Transverse colon (tissue), 4 donors: ENCODE results near the gene CACNA2D4. TPM values are rescaled to one million over a fixed set of nuclear protein-coding genes. Genes with fewer than 3 reads are reported as not detected.

Experiments used
- DNase-seq: peaks from one replicate; pipeline ENCODE4 v3.0.0-alpha.2; 2019
- H3K27ac ChIP-seq, 4 donors: fragments of 200-600 bp; sonication (generic); 2 replicates each; pipeline ENCODE4 v1.5.1; 2016 to 2018; ENCODE audit warnings: inconsistent platforms in 4 of 4
- H3K27me3 ChIP-seq: fragments of 200-600 bp; sonication (generic); 2 replicates; pipeline ENCODE4 v1.5.1; 2017; ENCODE audit warnings: inconsistent platforms
- H3K36me3 ChIP-seq, 4 donors: fragments of 200-600 bp; sonication (generic); 2 replicates each; pipeline ENCODE4 v1.5.1; 2017 to 2019; ENCODE audit warnings: inconsistent platforms in 4 of 4
- H3K4me1 ChIP-seq, 4 donors: fragments of 200-600 bp; sonication (generic); 2 replicates each; pipeline ENCODE4 v1.5.1; 2017 to 2020; ENCODE audit warnings: inconsistent platforms in 4 of 4
- H3K4me3 ChIP-seq, 4 donors: fragments of 200-600 bp; sonication (generic); 1 replicate in 1 of 4; 2 replicates in 3 of 4; pipeline versions ENCODE4 v1.5.1 to v1.6.1; 2017 to 2019; ENCODE audit warnings: inconsistent platforms in 4 of 4
- H3K9me3 ChIP-seq, 2 donors: fragments of 200-600 bp; sonication (generic); 2 replicates each; pipeline ENCODE4 v1.5.1; 2017 to 2019; ENCODE audit warnings: inconsistent platforms in 2 of 2
- EP300 ChIP-seq: sonication (generic); formaldehyde crosslinking; IDR thresholded peaks from one replicate; pipeline ENCODE4 v1.6.1; 2017; ENCODE audit warnings: antibody characterized with exemption, low read depth
- POLR2A ChIP-seq: fragments of 450-650 bp; IDR thresholded peaks from one replicate; pipeline ENCODE4 v1.6.1; 2016; ENCODE audit warnings: antibody characterized with exemption, mild to moderate bottlenecking, moderate library complexity
- POLR2AphosphoS5 ChIP-seq, 3 donors: sonication (generic); formaldehyde crosslinking; IDR thresholded peaks; one replicate each; pipeline ENCODE4 v1.6.1; 2016; ENCODE audit warnings: antibody characterized with exemption in 3 of 3
- WGBS, 2 donors: methylation state at CpG; one replicate each; pipeline ENCODE4 v1.1.5; 2018; ENCODE audit warnings: low coverage in 1 of 2; 5-methylcytosine and 5-hydroxymethylcytosine counted together
- in situ Hi-C, 4 donors: fragments of 200-750 bp; cut with MboI; loops; one replicate each; pipeline versions ENCODE4 v1.15.0 to v1.15.1; 2017; ENCODE audit warnings: low sequenced_read_pairs in 3 of 4, low pct_ligation_motif_present in 1 of 4, low pct_unique_long_range_greater_than_20kb in 1 of 4
- intact Hi-C: fragments of 100-400 bp; cut with DNase I; formaldehyde crosslinking; loops from one replicate; pipeline ENCODE4 v1.15.1; 2023; ENCODE audit warnings: low total_unique reads
- total RNA-seq, 4 donors: library from RNA; depleted of rRNA; stranded (reverse); fragments of >200 nt; gene quantifications; one replicate each; pipeline ENCODE4 v1.1.0, GENCODE V29; 2016
- TF ChIP-seq, protein P1 (sequence below), 5 experiments: fragments of 200-600 bp in 3 of 5; fragments of 450-650 bp in 2 of 5; sonication (generic) in 3 of 5; IDR thresholded peaks; 1 replicate in 2 of 5; 2 replicates in 3 of 5; pipeline ENCODE4 v1.5.1; 2016 to 2017; ENCODE audit warnings: antibody characterized with exemption in 5 of 5, inconsistent platforms in 3 of 5, mild to moderate bottlenecking in 2 of 5, moderate library complexity in 1 of 5

Gene CACNA2D4
- total RNA-seq, 4 donors from 2014 or later: 6.5 to 22.8 (median 7.2) TPM; not detected in 1

DNA sequence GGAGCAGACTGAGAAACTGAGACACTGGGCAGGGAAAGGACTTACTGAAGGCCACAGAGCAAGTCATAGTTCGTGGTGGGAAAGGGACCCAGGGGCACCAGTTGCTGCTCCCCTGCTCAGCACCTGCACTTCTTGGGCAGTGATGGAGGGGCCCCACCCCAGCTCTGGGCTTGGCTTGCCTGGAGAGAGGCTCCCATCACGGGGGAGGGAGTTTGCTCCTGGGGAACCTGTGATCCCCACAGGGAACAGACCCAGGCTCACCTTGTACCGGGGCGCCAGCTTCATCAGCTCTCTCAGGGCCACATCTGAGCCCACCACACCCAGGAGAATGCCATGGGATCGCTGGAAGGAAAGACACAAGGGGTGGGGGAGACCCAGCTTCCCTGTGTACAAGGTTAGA is 39.8 kb downstream of the CACNA2D4 start:
- no peak for DNase-seq
- in situ Hi-C loops: no loop called here
- intact Hi-C loops: no loop called here

DNA sequence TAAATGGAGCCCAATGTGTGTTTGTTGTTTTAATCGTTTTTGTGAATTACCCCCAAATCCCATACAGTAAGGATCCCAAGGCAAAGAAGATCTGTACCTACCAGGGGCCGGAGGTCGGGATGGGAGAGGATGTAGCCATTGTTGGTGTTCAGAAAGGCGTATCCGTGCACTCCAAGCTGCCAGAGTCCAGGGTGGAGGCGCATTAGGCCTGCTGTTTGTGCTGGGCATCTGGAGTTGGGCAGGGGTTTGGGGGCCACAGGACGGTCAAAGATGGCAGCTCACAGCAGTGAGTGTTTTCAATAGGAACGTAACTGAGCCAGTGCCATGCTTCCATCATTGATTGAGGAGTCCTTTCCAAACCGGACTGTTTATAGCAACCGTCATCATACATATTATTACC is 40.2 kb downstream of the CACNA2D4 start:
- H3K27me3 ChIP-seq: no peaks in the 10 kb centered on the region
- no peaks in the 10 kb centered on the region for H3K4me1 ChIP-seq
- in situ Hi-C loops (no loop called here), intact Hi-C loops (no loop called here)
- no peaks in the 10 kb centered on the region for H3K36me3 ChIP-seq
- H3K27ac ChIP-seq: no peak overlapping the region
- H3K4me3 ChIP-seq: no peak overlapping the region
- no peaks in the 10 kb centered on the region for H3K9me3 ChIP-seq
- TF ChIP-seq POLR2AphosphoS5 (IDR thresholded peaks at IDR 0.05) (no peak), POLR2A (no peak), EP300 (no peak)
- TF ChIP-seq, protein P1, sequence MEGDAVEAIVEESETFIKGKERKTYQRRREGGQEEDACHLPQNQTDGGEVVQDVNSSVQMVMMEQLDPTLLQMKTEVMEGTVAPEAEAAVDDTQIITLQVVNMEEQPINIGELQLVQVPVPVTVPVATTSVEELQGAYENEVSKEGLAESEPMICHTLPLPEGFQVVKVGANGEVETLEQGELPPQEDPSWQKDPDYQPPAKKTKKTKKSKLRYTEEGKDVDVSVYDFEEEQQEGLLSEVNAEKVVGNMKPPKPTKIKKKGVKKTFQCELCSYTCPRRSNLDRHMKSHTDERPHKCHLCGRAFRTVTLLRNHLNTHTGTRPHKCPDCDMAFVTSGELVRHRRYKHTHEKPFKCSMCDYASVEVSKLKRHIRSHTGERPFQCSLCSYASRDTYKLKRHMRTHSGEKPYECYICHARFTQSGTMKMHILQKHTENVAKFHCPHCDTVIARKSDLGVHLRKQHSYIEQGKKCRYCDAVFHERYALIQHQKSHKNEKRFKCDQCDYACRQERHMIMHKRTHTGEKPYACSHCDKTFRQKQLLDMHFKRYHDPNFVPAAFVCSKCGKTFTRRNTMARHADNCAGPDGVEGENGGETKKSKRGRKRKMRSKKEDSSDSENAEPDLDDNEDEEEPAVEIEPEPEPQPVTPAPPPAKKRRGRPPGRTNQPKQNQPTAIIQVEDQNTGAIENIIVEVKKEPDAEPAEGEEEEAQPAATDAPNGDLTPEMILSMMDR (IDR thresholded peaks at IDR 0.05): no peak
- 83 to 90% methylated on average over 1 to 10 of the region's 10 CpGs for WGBS, 2 donors
- no peak for DNase-seq

More for the DNA sequence above, 39.8 kb downstream of the CACNA2D4 start:
- Histone ChIP-seq H3K27ac (no peak overlapping the region), H3K36me3 (no peaks in the 10 kb centered on the region), H3K27me3 (no peaks in the 10 kb centered on the region), H3K4me3 (no peak overlapping the region), H3K9me3 (no peaks in the 10 kb centered on the region), H3K4me1 (no peaks in the 10 kb centered on the region)
- 69% methylated on average over 5 of the region's 5 CpGs; no CpG with 5 or more reads in 1 of the 2 donors for WGBS, 2 donors
- TF ChIP-seq, protein P1 (IDR thresholded peaks at IDR 0.05): no peak
- no peak for TF ChIP-seq EP300
- TF ChIP-seq POLR2A: no peak
- no peak for TF ChIP-seq POLR2AphosphoS5 (IDR thresholded peaks at IDR 0.05)

DNA sequence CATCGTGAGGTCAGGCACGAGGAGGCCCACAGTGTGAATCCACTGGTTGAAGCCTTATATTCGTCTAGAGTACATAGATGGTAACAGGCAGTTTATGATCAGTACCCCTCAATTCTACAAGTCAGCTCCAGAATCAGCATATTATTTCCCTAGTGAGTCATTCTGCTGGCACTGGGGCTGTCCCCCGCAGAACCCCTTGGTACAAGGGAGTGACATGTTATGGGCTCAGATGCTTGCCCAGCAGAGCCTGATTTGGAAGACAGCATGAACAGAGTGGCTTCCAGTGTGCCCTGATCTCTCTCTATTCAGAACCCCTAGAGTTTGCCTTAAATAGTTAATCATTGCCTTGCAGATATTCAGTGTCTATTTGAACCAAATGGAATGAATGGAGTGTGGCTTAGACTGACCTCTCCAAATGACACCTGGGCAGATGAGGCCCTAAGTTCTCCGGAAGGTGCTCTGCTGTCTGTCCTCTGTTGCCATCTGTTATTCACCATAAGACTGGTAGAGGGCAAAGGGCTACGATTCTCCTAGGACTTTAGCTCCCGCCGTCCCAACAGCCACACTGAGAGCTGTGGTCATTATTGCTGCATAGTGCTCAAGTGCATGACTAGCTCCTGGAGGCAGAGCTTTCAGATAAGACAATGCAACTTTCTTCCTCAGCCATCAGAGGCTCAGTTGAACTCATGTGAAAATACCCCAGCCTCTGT is 41.1 kb downstream of the CACNA2D4 start:
- WGBS, 2 donors: 66 to 77% methylated on average over 4 to 8 of the region's 8 CpGs
- TF ChIP-seq, protein P1 (IDR thresholded peaks at IDR 0.05): no peak
- TF ChIP-seq EP300 (no peak), POLR2AphosphoS5 (IDR thresholded peaks at IDR 0.05) (no peak), POLR2A (no peak)
- H3K9me3 ChIP-seq: no peaks in the 10 kb centered on the region
- H3K4me1 ChIP-seq: no peaks in the 10 kb centered on the region
- intact Hi-C loops: no loop called here
- H3K4me3 ChIP-seq: no peak overlapping the region
- H3K36me3 ChIP-seq: no peaks in the 10 kb centered on the region
- no peak overlapping the region for H3K27ac ChIP-seq
- H3K27me3 ChIP-seq: no peaks in the 10 kb centered on the region
- in situ Hi-C loops: no loop called here
- DNase-seq: no peak

DNA sequence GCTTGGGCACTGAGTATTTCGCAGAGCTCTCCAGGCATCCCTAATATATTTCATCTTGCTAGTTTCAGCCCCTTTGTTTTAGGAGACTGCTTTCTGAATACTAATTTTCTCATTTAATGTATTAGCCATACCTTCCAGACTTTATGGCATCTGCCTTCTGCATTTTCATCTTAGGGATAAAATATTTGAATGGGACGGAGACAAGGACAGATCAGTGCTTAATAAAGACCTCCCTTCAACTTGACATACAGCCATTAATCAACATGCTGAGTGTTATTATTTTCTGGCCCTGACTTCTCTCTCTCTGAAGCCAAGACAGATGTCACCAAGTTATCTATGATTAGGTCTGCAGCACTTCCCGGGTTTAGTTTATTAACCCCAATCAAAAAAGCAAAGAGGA is 42.4 kb downstream of the CACNA2D4 start:
- H3K4me1 ChIP-seq: no peaks in the 10 kb centered on the region
- intact Hi-C loops: no loop called here
- no peak overlapping the region for H3K27ac ChIP-seq
- in situ Hi-C loops: no loop called here
- no peaks in the 10 kb centered on the region for H3K36me3 ChIP-seq
- TF ChIP-seq, protein P1 (IDR thresholded peaks at IDR 0.05): no peak
- TF ChIP-seq EP300: no peak
- TF ChIP-seq POLR2AphosphoS5 (IDR thresholded peaks at IDR 0.05): no peak
- TF ChIP-seq POLR2A: no peak
- no peaks in the 10 kb centered on the region for H3K27me3 ChIP-seq
- no peak for DNase-seq
- H3K9me3 ChIP-seq: no peaks in the 10 kb centered on the region
- WGBS, 2 donors: 70 to 91% methylated on average over 2 to 3 of the region's 3 CpGs
- H3K4me3 ChIP-seq: no peak overlapping the region
